GM19395 (cell line): ENCODE results near the gene TCFL5.

Source experiments
- ATAC-seq: cut with Tn5 transposase; IDR thresholded peaks from one replicate; pipeline ENCODE4 v1.9.1; 2021; ENCODE audit warnings: mild to moderate bottlenecking, moderate library complexity; ENCODE audit not compliant: unreplicated experiment

The TCFL5 gene

DNA sequence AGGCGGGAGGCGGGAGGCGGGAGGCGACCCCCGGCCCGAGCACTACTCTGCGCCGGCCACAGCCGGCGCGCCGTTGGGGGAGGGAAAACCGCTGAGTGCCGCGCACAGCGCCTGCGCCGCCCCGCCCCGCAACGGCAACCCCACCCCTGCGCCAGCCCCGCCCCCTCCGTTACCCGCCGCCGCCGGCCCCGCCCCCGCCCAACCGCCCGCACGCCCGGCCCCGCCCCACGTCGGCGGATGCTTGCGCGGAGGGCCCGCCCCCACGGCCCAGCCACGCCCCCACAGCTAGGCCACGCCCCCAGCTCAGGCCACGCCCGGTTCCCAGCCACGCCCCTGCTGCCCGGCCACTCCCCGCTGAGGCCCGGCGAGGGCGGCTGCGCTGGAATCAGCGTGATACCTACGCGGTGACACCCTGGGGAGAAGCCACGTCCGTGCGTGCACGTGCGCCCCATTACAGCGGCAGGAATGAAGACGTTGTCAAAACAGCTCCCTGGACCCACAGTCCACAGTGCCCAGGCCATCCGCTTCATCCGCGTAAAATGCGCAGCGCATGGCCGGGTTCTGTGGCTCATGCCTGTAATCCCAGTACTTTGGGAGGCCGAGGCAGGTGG lies at the start of gene TCFL5:
Gene TCFL5, minus strand, starts transcription at position 97 of the 611 bp plus-strand sequence. CDS start 152 bp downstream, outside the sequence.
- ATAC-seq = peak; percentile 63

GRCh38 chr20:62910777-62911497 lies 49.3 kb upstream of the TCFL5 start:
- no peak for ATAC-seq

- ATAC-seq = no peak
Measured at GRCh38 chr20:62910217-62910766, 48.7 kb upstream of the TCFL5 start.

DNA sequence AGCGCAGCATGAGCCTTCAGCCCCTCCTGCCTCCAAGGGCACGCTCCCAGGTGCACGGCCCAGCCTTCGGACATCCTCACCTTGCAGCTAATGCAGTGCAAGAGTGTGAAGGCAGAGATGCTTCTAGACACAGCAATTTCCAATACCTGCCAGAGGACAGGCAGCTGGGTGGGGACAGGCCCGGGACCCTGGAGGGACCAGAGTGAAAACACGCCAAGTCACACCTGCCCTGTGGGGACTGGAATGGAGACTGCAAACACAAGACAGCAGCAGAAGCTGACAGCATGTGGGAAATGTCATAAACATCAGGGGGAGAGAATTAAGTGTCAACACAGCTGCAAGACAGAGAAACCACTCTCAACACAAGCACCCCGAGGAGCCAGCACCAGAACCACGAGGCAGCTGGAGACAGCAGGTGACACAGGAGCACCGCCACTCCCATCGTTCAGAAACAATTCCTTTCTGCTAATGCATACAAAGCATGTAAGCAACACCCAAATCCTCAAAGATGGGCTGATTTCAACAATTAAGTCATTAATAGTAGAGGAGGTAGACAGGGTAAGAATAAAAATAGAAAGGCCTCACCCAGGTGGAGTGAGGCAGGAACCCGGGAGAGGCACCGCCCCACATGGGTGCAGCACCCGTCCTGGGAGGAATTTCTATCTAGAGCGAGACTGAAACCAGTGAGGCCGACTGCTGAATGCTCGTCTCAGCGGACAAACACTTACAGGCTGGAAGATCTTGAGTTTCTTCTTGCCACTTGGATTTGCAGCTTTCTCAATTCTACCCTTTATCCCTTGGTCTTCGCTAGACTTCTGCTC lies 47.6 kb upstream of the TCFL5 start:
- ATAC-seq = no peak

DNA sequence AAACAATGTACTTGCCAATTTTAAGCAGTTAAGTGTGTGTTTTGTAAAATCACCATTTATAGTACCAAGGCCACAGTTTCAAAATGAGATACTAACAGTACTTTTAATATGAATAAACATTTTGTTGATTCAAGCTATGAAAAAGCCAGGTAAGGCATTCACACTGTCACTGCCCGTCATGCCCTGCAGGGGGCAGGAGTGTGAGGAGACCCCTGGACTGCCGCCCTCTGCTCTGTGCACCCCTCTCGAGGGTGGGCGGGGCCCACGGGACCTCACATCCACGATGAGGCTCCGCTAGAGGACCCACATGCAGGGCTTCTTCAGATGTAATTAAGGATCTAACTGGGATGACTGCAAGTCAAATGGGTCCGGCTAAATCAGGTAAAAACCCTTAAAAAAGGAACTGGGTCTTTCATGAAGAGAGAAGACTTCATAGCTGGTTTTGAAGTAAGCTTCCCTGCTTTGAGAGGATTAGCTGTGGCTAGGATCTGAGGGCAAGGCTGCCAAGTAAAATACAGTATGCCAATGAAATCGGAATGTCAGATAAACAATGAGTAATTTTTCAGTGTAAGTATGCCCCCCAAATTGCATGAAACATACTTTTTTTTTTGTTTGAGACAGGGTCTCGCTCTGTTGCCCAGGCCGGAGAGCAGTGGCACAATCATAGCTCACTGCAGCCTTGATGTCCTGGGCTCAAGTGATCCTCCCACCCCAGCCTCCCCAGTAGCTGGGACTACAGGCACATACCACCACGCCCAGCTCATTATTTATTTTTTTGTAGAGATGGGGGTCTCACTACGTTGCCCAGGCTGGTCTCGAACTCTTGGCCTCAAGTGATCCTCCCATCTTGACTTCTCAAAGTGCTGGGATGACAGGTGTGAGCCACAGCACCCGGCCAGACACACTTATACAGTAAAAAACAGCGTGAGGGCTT lies 46.0 kb upstream of the TCFL5 start:
- no peak for ATAC-seq

DNA sequence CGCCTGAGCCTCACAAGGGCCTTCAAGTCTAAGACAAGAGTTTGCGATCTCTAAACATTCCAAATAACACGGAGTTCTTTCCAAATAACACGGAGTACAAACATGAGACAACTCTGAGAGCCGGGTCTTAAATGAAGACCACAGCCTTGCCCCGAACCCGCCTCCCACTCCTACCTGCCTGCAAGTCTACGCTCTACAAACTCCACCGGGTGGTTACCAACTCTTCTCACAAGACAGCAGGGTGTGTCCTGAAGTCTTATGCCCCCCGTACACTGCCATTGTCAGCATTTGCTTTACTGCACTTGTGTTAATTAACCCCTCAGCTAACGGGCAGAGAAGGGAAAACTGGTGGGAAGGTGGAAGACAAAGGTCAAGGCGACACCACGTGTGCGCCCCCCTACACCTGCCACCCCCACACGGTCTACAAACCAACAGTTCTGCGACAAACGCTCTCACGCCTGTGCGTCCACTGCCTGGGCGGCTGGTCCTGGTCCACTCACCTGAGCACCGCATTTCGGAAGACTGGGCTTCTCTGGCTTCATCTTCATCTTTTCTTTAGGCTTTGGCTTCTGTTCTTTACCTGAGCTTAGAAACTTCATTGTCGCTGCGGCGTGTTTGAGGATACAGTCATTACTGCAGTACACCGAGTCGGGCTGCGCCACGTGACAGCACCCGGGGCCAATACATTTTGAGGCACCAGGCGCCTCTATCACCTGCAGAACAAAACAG lies 45.2 kb upstream of the TCFL5 start:
- no peak for ATAC-seq

GRCh38 chr20:62906209-62906608 lies 44.6 kb upstream of the TCFL5 start:
- ATAC-seq = no peak

GRCh38 chr20:62905536-62906117 lies 44.0 kb upstream of the TCFL5 start:
- no peak for ATAC-seq

DNA sequence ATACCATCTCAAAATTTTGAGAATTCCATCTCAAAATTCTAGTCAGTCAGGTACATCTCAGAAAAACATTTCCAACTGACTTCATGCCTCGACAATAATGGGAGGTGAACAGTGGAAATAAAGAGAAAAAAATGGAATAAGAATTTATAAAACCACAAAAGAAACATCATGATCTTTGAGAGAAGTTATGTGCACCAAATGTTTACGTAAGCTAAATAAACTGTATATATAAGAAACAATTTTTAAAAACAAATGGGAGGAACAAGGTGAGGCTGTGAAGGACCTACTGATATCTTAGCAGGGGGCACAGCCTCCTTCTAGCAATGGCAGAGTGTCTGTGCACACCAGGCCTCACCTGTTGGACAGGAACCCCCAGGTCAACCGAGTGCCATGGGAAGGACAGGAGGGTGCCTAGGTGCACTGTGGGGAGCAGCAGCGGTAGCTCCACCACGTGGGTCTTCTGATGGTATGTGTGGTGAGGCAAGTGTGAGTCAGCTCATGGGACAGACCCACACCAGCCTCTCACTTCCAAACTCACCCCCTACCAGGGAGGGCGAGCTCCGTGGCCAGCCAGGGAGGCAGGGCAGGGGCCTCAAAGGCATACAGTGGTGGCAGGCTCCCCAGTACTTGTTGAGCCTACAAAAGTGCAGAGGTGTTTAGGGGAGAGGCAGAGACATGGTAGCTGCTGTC lies 41.4 kb upstream of the TCFL5 start:
- no peak for ATAC-seq

- ATAC-seq = no peak
Measured at GRCh38 chr20:62901891-62902290, 40.3 kb upstream of the TCFL5 start.

- ATAC-seq = peak; percentile 7
Measured at GRCh38 chr20:62900692-62901584, 39.3 kb upstream of the TCFL5 start.

DNA sequence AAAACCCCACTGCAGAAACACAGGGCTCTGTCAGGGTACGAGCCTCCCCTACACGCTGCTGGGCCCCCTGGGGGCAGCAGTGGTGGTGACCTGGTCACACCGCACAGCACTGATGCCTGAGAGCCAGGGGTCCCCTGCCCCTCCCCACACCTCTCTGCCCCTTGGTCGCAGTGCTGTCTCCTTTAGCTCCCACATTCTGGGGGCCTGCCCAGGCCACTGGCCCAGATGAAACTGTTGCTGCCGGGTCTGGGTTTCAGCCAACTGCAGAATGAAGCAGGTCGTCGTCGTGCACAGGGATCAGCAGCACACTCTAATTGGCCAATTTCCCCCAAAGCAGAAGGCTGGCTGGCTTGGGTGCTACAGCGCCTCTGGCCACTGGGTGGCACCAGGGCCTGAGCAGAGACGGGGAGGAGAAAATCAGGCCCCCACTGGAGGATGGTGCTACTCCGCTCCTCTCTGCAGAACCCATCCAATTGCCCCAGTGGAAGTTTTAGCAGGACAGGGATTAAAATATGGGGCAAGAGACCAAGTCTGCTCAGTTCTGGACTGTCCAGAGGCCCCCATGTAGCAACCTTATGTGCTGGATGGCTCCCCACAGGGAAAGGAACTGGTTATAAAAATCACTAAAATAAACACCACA lies 38.5 kb upstream of the TCFL5 start:
- ATAC-seq = peak; percentile 78

GRCh38 chr20:62899633-62900051 lies 38.0 kb upstream of the TCFL5 start:
- ATAC-seq = no peak

GRCh38 chr20:62898970-62899632 lies 37.5 kb upstream of the TCFL5 start:
- ATAC-seq = peak; percentile 51

DNA sequence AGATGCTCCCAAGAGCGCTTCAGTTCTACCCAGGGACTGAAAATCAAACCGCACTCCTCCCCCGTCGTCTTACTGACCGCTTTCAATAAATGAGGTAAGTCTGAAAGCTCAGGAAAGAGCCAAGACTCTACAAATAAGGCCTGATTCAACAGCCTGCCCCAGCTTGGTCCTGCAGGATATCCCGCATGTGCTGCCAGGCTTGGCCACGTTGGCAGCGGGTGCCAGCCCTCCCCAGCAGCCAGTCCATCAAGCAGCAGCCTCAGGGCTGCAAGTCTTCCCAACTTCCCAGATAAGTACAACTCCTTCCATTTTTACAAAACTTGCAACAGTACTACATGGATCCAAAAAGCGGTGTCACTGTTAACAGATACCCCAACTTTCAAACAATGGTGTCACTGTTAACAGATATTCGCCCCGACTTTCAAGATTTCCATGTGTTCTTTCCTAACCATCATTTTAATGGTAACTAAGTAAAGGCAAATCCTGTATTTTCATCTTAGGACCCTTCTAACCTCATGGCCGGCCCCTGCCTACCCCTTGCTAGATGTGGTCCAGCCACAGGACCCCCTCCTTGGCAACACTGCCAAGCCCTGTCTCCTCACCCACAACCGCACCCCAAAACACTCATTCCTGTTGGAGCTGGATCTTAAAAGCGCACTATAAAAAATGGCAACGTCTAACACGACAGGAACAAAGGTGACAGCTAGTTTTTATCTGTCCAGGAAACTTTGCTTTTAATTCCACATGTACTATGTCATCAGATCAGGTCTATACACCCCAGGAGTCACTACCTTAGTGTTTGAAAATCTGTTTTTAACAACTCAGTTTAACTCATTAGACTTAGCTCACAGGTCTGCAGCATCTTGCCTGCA lies 36.7 kb upstream of the TCFL5 start:
- ATAC-seq = no peak

DNA sequence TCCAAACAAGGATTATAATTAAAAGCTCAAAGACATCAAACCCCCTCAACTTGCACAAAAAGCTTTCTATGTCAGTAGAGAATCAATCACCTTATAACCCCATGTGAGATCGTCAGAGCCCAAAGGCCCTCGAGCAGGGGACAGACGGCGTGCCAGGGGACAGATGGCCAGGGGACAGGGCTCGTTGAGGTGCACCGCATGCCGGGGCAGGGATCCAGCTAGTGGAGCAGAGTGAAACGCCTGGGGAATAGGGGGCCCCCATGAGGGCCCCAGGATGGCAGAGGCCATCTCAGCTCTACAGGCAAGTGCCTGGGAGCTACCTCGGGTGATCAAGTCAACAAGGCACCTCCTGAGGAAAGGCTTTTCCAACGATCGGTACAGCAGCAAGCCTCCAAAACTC lies 36.0 kb upstream of the TCFL5 start:
- ATAC-seq = no peak
